NOMO-1 treated with dmso at 0.1 percent for 144 hours (cell line): ENCODE results near the gene PPP6C.
"Not testable (repeated sequence)": the region's sequence is repeated elsewhere in the genome, so short reads cannot be mapped to it uniquely, and the experiment has no call there.

Experiments used
- DNase-seq: peaks from one replicate; lab custom pipeline; 2025; ENCODE audit not compliant: unreplicated experiment; lab: John Stamatoyannopoulos, UW

Gene PPP6C

DNA sequence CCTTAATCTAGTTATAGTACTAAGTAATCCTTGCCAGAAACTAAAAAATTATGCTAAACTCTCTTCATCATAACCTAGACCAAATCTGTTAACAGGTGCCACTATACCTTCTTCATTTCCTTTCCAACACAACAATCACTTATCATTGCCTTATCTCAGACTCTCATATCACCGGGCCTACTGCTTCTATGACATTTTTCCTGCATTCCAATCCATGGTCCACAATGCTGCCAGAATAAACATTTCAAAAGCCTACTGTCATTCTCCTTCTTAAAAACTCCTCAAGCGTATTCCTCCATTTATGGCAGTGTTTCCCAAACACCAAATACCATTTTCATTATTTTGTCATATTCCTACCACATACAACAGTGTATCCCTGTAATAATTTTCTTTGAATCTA lies 6.5 kb downstream of the PPP6C start:
- DNase-seq: no peak

DNA sequence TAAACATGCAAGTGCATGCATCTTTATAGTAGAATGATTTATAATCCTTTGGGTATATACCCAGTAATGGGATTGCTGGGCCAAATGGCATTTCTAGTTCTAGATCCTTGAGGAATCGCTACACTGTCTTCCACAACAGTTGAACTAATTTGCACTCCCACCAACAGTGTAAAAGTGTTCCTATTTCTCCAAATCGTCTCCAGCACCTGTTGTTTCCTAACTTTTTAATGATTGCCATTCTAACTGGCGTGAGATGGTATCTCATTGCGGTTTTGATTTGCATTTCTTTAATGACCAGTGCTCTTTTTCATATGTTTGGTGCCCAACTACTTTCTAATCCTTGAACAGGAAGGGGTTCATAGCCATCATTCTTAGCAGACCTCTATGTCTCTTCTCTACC lies 7.8 kb downstream of the PPP6C start:
- DNase-seq: not testable (repeated sequence)

DNA sequence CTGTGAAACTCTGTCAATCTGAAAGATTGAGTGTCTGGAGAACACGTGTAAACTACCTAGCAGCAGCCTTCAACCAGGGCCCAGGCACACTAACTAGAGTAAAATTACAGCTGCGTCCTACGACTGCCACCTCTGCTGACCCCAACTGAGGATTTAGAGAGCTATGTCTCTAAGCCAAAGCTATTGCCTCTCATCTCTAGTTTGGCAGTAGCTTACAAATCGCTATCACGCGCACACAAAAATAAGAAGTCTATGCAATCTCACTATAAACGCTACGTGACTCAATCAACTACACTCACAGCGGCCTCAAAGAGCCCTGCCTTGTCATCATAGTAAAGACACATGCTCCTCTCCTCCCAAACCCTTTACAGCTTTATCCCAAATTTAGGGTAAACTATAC lies 8.7 kb downstream of the PPP6C start:
- DNase-seq: no peak

DNA sequence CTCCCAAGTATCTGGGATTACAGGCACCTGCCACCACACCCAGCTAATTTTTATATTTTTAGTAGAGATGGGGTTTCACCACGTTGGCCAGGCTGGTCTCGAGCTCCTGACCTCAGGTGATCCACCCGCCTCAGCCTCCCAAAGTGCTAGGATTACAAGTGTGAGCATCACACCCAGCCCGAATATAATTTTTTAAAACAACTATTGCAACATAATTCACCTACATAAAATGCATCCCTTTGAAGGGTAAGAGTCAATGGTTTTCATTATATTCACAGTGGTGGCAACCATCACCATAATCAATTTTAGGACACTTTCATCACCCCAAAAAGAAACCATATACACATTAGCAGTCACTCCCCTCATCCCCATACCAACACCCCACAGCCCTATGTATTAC lies 9.8 kb downstream of the PPP6C start:
- not testable (repeated sequence) for DNase-seq

DNA sequence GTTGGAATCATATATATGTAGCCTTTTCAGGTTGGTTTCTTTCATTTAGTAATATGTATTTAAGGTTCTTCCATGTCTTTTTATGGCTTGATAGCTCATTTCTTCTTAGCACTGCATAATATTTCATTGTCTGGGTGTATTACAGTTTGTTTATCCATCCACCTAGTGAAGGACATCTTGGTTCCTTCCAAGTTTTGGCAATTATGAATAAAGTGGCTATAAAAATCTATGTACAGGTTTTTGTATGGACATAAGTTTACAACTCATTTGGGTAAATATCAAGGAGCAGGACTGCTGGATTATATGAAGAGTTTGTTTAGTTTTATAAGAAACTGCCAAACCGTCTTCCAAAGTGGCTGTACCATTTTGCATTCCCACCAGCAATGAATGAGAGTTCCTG lies 11.7 kb downstream of the PPP6C start:
- no peak for DNase-seq

DNA sequence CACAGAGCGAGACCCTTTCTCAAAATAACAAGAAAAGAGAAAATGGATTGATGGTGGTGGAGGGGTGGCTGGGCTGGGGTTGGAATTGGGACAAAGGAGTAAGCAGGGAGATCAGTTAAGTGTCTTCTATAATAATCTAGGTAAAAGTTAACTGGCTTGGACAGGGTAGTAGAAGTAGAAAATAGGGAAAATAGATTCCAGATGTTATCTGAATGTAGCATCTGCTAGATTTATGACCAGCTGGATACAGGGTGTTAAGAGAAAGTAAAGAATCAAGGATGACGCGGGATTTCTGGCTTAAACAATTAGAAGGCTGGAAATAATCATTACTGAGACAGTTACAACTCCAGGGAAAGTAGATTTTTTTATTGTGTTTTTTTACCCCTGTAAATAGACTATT lies 13.0 kb downstream of the PPP6C start:
- no peak for DNase-seq

DNA sequence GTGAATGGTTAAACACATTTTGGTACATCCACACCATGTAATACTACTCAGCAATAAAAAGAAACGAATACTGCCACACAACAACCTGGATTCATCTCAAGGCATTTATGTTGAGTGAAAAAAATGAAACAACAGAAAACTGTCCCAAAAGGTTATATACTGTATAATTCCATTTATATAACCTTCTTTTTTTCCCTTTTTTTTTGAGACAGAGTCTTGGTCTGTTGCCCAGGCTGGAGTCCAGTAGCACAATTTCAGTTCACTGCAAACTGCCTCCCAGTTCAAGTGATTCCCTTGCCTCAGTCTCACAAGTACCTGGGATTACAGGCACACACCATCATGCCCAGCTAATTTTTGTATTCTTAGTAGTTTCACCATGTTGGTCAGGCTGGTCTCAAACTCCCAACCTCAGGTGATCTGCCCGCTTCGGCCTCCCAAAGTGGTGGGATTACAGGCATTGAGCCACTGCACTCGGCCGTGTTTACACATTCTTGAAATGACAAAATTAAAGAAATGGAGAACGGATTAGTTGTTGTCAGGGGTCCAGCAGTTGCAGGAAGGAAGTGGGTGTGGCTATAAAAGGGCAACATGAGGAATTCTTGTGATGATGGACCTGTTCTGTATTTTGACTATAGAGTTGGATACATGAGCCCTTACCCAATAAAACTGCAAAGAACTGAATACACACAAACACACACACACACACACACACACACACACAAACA lies 17.4 kb downstream of the PPP6C start:
- DNase-seq: no peak

DNA sequence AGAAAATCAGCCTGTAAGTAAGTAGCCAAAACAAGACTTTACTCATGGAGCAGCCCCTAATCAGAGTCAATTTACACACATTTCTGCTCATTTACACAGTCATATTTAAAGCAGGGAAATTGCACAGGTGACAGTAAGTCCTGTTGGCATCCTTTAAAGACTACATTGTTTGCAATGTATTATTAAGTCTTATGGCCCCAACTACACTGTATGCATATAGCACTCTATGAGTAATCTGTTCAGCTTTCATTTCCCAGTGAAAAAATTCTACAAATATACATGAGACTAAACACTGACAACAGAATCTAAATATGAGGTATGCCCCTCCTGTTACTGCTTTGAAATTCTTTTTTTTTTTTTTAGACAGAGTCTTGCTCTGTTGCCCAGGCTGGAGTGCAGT lies 19.7 kb downstream of the PPP6C start:
- no peak for DNase-seq

DNA sequence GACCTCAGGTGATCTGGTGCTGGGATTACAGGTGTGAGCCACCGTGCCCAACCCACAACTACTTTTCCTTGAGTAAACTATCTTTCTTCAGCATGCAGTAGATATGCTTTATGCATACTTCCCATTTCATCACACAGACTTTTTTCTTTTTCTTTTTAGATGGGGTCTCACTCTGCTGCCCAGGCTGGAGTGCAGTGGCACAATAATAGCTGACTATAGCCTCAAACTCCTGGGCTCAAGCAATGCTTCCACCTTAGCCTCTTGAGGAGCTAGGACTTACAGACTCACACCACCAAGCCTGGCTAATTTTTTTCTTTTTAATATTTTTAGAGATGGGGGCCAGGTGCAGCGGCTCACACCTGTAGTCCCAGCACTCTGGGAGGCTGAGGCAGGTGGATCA lies 22.8 kb downstream of the PPP6C start:
- no peak for DNase-seq

DNA sequence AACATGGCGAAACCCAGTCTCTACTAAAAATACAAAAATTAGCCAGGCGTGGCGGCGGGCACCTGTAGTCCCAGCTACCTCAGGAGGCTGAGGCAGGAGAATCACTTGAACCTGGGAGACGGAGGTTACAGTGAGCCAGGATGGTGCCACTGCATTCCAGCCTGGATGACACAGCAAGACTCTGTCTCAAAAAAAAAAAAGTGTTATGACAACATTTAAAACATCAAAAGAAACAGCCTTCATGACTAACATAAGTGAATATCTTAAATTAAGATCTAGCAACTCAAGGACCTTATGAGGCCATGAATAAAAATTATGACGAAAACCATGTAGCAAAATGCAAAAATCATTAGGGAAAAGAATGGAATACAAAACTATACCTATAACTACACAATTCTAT lies 26.7 kb downstream of the PPP6C start:
- DNase-seq: not testable (repeated sequence)

DNA sequence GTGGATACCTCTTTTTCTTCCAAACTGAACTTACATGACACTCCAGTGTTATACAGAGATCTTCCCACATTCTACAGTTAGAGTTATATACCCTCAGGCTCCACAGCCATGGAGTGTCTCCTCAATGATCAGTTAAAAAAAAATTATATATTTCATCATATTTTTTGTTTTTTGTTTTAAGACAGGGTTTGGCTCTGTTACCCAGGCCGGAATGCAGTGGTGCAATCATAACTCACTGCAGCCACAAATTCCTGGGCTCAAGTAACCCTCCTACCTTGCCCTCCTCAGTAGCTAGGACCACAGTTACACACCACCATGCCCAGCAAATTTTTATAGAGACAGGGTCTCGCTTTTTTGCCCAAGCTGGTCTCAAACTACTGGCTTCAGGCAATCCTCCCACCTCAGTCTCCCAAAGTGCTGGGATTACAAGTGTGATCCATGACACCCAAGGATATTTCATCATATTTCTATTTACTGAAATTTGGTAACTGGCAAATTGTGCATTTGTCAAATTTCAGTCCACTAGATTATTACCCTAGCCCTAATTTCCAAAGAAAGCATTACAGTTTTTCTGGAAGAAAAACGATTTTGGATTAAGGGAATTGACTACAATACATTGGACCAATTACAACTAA lies 28.2 kb downstream of the PPP6C start:
- DNase-seq: no peak

DNA sequence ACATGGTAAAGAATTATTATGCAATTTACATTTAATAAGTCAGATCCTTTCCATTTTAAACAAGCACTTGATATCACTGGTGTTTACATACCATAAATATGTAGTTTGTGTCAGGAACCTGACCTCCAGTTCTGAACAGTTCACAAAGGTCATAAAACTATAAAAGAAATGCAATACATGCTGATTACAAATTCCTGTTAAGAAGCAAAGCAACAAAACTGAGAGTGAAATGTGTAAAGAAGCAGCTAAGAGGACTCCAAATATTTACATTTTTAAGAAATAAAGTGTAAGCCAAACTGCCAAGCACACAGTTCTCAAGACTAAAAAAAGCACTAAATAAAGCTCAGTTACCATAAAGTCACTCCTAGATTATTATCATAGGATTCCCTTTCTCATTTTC lies 28.9 kb downstream of the PPP6C start:
- no peak for DNase-seq

DNA sequence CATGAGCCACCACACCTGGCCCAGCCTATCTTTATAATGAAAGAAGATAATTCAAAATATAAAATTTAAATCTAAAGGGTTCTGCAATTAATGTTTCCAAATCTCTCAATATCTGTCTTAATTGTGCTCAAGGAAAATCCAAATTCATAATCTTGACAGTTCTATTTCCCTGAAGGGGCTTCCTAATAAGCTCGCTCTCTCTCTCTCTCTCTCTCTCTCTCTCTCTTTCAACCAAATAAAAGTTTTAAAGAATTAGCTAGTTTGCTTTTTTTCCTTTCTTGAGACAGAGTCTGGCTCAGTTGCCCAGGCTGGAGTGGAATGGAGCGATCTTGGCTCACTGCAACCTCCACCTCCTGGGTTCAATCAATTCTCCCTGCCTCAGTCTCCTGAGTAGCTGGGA lies 33.1 kb downstream of the PPP6C start:
- DNase-seq: no peak

DNA sequence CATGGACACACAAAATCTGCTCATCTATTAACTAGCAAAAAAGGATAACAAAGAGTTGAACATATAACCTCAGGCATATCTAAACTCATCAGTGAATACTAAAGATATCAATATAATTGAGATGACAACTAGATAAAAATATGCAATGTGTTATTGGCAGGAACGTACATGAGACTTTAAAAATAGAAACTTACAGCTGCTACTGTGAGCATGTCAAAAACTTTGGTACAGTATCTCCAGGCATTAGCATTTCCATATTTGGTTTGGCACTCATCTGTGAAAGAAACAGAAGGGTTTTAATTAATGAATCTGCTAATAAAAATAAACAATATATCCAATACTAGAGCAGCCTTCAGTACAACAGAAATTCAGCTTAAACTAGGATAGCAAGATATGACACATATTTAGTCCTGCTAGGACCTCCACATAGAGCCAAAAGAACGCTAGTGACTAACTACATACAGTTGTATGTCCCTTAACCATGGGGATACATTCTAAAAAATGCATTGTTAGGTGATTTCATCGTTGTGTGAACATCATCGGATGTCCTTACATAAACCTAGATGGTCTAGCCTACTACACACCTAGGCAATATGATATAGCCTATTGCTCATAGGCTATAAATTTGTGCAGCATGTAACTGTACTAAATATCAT lies 35.8 kb downstream of the PPP6C start:
- no peak for DNase-seq

DNA sequence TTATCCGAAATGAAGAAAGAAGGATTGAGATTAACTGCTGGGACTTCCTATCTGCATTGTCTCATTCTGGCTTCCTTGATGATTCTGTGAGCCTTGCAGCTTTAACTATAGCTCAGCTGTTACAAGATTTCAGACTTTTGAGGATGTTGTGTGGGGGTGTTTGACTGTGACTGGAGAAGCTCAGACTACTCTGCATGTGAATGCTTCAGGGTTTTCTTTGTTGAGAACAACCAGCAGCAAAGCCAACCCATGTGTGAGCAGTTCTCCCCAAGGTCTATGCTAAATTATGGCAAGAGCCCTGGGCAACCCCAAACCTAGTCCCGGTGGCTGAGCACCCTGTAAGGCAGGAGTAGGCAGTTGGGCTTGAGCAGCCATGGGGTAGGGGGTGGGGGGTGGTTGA lies 37.9 kb downstream of the PPP6C start:
- DNase-seq: no peak

DNA sequence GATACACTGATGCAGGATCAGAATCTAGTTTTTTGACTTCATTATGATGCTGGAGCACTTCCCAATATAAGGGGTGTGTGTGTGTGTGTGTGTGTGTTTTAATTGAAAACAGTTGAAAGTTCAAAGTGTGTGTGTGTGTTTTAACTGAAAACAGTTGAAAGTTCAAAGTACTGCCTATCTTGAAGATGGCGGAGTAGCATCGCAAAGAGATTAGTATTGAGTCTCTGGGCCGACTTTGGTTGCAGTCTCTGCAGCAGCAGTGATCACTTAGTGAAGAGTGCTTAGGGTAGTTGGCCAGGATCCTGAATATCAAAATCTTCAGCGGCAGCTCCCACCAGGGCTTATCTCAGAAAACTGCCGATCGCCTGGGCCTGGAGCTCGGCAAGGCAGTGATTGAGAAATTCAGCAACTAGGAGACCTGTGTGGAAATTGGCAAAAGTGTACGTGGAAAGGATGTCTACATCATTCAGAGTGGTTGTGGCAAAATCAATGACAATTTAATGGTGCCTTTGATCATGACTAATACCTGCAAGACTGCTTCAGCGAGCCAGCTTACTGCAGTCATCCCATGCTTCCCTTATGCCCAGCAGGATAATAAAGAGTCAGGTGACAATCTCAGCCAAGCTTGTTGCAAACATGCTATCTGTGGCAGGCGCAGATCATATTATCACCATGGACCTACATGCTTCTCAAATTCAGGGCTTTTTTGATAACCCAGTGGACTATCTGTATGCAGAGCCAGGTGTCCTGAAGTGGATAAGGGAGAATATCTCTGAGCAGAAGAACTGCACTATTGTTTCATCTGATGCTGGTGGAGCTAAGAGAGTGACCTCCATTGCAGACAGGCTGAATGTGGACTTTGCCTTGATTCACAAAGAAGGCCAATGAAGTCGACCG lies 39.0 kb downstream of the PPP6C start:
- no peak for DNase-seq

DNA sequence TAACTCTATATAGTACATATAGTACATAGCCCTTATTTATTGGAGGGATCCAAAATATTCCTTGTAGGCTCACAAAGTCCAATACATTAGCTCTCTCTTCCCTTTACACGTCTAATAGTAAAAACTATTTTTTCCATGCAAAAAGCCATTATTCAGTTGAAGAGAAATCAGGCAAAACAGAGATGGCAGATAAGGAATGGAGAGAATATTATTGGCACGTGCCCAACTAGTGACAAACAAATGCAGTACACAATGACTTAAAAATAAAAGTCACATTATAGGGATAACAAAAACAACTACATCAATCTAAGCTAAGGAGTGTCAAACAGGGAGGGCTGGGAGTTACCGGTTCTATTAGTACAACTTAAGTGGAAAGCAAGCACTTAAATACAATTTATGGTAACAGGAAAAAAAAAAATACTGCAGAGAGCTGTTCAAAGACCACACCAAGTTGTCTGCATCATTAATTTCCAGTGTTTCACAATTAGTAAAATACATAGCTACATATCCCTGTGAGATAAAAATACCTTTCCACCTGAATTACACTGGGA lies 42.1 kb downstream of the PPP6C start:
- no peak for DNase-seq

DNA sequence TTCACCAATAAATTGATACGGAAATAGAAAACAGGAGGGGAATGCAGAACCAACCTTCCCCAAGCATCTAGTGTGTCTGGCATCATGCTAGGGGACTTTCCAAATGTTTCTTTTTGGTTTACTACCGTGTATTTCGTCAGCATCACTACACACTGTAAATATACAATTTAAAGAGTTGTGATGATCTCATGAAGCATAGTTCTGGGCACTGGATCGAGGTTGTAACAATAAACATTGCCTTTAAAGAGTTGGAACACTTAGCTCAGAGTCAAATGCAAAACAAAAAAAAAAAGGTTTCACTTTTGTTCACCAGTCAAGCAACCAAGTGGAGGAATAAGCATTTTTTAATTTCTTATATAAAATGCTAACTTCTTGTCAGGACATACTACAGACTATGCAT lies 43.4 kb downstream of the PPP6C start:
- DNase-seq: no peak

DNA sequence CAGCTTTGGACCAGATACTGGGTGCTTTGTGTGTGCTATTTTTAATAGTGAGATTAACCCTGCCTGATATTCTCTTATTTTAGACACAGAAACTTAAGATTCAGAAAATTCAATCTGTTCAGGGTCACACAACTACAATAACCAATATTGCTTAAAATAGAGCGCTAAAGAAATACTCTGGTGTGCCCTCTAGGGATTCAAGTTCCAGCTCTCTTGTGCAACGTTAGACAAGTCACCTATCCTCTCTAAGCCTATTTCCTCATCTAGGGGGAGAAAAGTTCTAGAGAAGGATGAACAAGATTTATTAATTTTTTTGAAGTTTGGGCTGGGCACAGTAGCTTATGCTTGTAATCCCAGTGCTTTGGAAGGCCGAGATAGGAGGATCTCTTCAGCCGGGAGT lies 44.2 kb downstream of the PPP6C start:
- DNase-seq: no peak

DNA sequence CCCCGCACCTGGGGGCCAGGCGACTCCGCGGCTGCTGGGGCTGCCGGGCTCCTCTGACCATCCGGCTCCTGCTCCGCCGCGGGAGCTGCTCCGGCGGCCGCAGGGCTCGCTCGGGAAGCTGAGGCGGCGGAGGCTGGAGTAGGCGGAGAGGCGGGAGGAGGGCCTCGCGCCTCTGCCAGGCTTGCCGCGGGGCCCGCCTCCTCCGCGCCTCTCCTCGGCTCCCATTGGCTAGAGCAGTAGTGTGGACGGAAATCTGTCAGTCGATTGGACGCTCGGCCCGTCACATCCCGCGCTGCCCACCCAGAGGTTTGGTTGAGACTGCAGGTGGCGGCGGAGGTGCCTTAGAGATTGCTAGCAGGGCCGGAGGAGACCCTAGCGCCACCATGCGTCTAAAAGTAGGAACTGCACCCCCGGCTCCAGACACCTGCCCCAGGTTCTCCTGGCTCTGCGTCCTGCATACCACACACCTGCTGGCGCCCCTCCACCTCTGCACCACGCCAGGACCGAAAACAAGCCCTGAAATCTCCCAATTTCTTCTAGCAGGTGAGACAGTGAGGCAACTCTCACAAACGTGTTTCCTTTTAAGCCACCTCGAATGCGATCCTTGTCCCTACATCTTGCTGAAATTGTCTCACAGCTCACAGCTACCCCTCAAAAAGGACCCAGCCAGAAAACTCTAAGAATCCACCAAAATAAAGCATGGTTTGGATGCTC lies 46.1 kb downstream of the PPP6C start, which contains the start of gene SCAI:
Gene SCAI (minus strand): TSS at position 152 of the 714 bp plus-strand sequence. CDS start 91 bp downstream, at position 61.
- DNase-seq: peak; percentile 98
